SK-N-SH (cell line): ENCODE measurements around the gene TRA2A. TPM values are rescaled to one million over a fixed set of nuclear protein-coding genes. Genes with fewer than 3 reads are reported as not detected.
A peak's percentile ranks its signal among the peaks of the same experiment; 100 is the strongest.

Source experiments
- CTCF ChIA-PET: fragments of 300-600, 350-600 bp; formaldehyde crosslinking; extraction: SDS; loops from one replicate; lab custom pipeline; 2021; lab: Yijun Ruan, JAX
- POLR2A ChIA-PET: fragments of 350-600 bp; sonication (Branson Sonifier 250); formaldehyde crosslinking; extraction: SDS; loops from one replicate; lab custom pipeline; 2020; ENCODE audit warnings: antibody characterized with exemption, inconsistent platforms; lab: Yijun Ruan, JAX
- DNase-seq: peaks from one replicate; pipeline ENCODE4 v3.0.0; 2012
- H2AFZ ChIP-seq: fragments of 200-600 bp; sonication (generic); 2 replicates; pipeline ENCODE4 v1.8.1; 2016; ENCODE audit warnings: antibody characterized with exemption, mild to moderate bottlenecking, low read depth
- H3F3A ChIP-seq: fragments of 200-600 bp; sonication (generic); replicated peaks from 2 replicates; pipeline ENCODE3; 2016; ENCODE audit warnings: antibody characterized with exemption, mild to moderate bottlenecking; ENCODE audit not compliant: insufficient read depth
- H3K27ac ChIP-seq, 2 experiments: fragments of 200-500 bp in 1 of 2; fragments of 200-600 bp in 1 of 2; sonication (Bioruptor generic) in 1 of 2; sonication (generic), shearing (Covaris generic) in 1 of 2; 2 replicates each; pipeline versions ENCODE4 v1.5.1 to v1.6.1; 2014 to 2016; ENCODE audit warnings: low read depth in 2 of 2, inconsistent platforms in 1 of 2, low read length in 1 of 2, mild to moderate bottlenecking in 1 of 2, mixed read lengths in 1 of 2
- H3K27me3 ChIP-seq: fragments of 200-600 bp; sonication (generic), shearing (Covaris generic); 2 replicates; pipeline ENCODE4 v1.6.1; 2016; ENCODE audit warnings: mixed run types; ENCODE audit not compliant: insufficient read depth
- H3K36me3 ChIP-seq, 2 experiments: fragments of 200-500 bp in 1 of 2; fragments of 200-600 bp in 1 of 2; sonication (Bioruptor generic) in 1 of 2; sonication (generic) in 1 of 2; replicated peaks in 1 of 2; 2 replicates each; pipeline versions ENCODE3 to v1.5.1; 2014 to 2016; ENCODE audit warnings: low read length in 1 of 2, mild to moderate bottlenecking in 1 of 2; ENCODE audit not compliant: insufficient read depth in 2 of 2, control insufficient read depth in 1 of 2
- H3K4me1 ChIP-seq, 2 experiments: fragments of 200-500 bp in 1 of 2; fragments of 200-600 bp in 1 of 2; sonication (Bioruptor generic) in 1 of 2; sonication (generic), shearing (Covaris generic) in 1 of 2; 2 replicates each; pipeline versions ENCODE4 v1.5.1 to v1.6.1; 2014 to 2016; ENCODE audit warnings: low read depth in 1 of 2, low read length in 1 of 2, mixed run types in 1 of 2; ENCODE audit not compliant: insufficient read depth in 2 of 2, control insufficient read depth in 1 of 2
- H3K4me2 ChIP-seq: fragments of 200-600 bp; sonication (generic), shearing (Covaris generic); 2 replicates; pipeline ENCODE4 v1.6.1; 2017; ENCODE audit warnings: mixed run types
- H3K4me3 ChIP-seq, 2 experiments: fragments of 200-500 bp in 1 of 2; fragments of 200-600 bp in 1 of 2; sonication (Bioruptor generic) in 1 of 2; sonication (generic), shearing (Covaris generic) in 1 of 2; 2 replicates each; pipeline versions ENCODE4 v1.5.1 to v1.8.1; 2014 to 2016; ENCODE audit warnings: low read depth in 2 of 2, inconsistent platforms in 1 of 2, low read length in 1 of 2, mild to moderate bottlenecking in 1 of 2, mixed read lengths in 1 of 2, moderate library complexity in 1 of 2
- H3K79me2 ChIP-seq: fragments of 200-600 bp; sonication (generic); 2 replicates; pipeline ENCODE4 v1.8.1; 2017; ENCODE audit warnings: mild to moderate bottlenecking; ENCODE audit not compliant: insufficient read depth
- H3K9ac ChIP-seq: fragments of 200-600 bp; sonication (generic); 2 replicates; pipeline ENCODE4 v1.6.1; 2017; ENCODE audit warnings: mixed run types
- H3K9me2 ChIP-seq: fragments of 200-600 bp; sonication (generic); 2 replicates; pipeline ENCODE4 v1.6.1; 2017; ENCODE audit warnings: mixed run types
- H3K9me3 ChIP-seq: fragments of 200-600 bp; sonication (generic); 2 replicates; pipeline ENCODE4 v1.6.1; 2017; ENCODE audit warnings: mixed run types, mild to moderate bottlenecking, moderate library complexity
- H4K20me1 ChIP-seq: fragments of 200-600 bp; sonication (generic); 2 replicates; pipeline ENCODE4 v1.6.1; 2017; ENCODE audit warnings: mild to moderate bottlenecking, mixed run types; ENCODE audit not compliant: insufficient read depth
- CHD2 ChIP-seq: fragments of 150-350 bp; IDR thresholded peaks from 2 replicates; pipeline ENCODE4 v1.6.1; 2018; ENCODE audit warnings: low read length; ENCODE audit not compliant: partially characterized antibody
- ELF1 ChIP-seq: IDR thresholded peaks from 2 replicates; pipeline ENCODE4 v1.4.0; 2012
- EP300 ChIP-seq, 2 experiments: IDR thresholded peaks; 2 replicates each; pipeline versions ENCODE4 v1.4.0 to v1.6.1; 2012; ENCODE audit warnings: borderline replicate concordance in 1 of 2, low read depth in 1 of 2, low read length in 1 of 2
- EZH2phosphoT487 ChIP-seq: fragments of 200-600 bp; sonication (generic); IDR thresholded peaks from 2 replicates; pipeline ENCODE4 v1.6.1; 2017; ENCODE audit warnings: low read depth, mixed run types, mild to moderate bottlenecking, antibody characterized with exemption, moderate library complexity, borderline replicate concordance
- FOXJ3 ChIP-seq: sonication (generic); formaldehyde crosslinking; IDR thresholded peaks from 2 replicates; pipeline ENCODE4 v1.5.1; 2020; ENCODE audit warnings: mild to moderate bottlenecking, missing genetic modification reagents
- JUND ChIP-seq: IDR thresholded peaks from 2 replicates; pipeline ENCODE4 v1.4.0; 2012
- MXI1 ChIP-seq: IDR thresholded peaks from 2 replicates; pipeline ENCODE4 v1.6.1; 2012; ENCODE audit warnings: mild to moderate bottlenecking, low read depth, low read length, improper control_type of control experiment
- NFIC ChIP-seq: IDR thresholded peaks from 2 replicates; pipeline ENCODE4 v1.4.0; 2012; ENCODE audit warnings: borderline replicate concordance
- PBX3 ChIP-seq: IDR thresholded peaks from 2 replicates; pipeline ENCODE4; 2012
- POLR2AphosphoS5 ChIP-seq: IDR thresholded peaks from 2 replicates; pipeline ENCODE4 v1.6.1; 2012; ENCODE audit warnings: low read depth, low read length
- RCOR1 ChIP-seq: fragments of 150-350 bp; IDR thresholded peaks from 2 replicates; pipeline ENCODE4 v1.6.1; 2017; ENCODE audit warnings: antibody characterized with exemption, low read length
- REST ChIP-seq: IDR thresholded peaks from 2 replicates; pipeline ENCODE4 v1.6.1; 2012; ENCODE audit warnings: mild to moderate bottlenecking, low read depth, low read length, moderate library complexity
- RXRA ChIP-seq: IDR thresholded peaks from 2 replicates; pipeline ENCODE4 v1.4.0; 2012; ENCODE audit warnings: low read depth, mild to moderate bottlenecking, borderline replicate concordance
- SMC3 ChIP-seq: IDR thresholded peaks from 2 replicates; pipeline ENCODE4 v1.6.1; 2012; ENCODE audit warnings: low read depth, low read length, improper control_type of control experiment
- TEAD4 ChIP-seq: IDR thresholded peaks from 2 replicates; pipeline ENCODE4 v1.4.0; 2012; ENCODE audit warnings: mild to moderate bottlenecking, borderline replicate concordance; ENCODE audit not compliant: insufficient read depth
- YY1 ChIP-seq: IDR thresholded peaks from 2 replicates; pipeline ENCODE4 v1.4.0; 2012; ENCODE audit warnings: low read depth, mild to moderate bottlenecking
- WGBS: methylation state at CpG from one replicate; pipeline ENCODE4 v1.1.6; 2017; ENCODE audit warnings: low lambda C conversion rate; 5-methylcytosine and 5-hydroxymethylcytosine counted together
- polyA plus RNA-seq, 3 experiments: library from polyadenylated mRNA; depleted of rRNA; stranded (reverse); fragments of >200 nt; gene quantifications; 2 replicates each; pipeline ENCODE4 v1.2.3, GENCODE V29; 2012
- TF ChIP-seq, protein P1 (sequence below): IDR thresholded peaks from 2 replicates; pipeline ENCODE4 v1.4.0; 2012; ENCODE audit warnings: low read depth
- TF ChIP-seq, protein P2 (sequence below): fragments of 150-350 bp; IDR thresholded peaks from 2 replicates; pipeline ENCODE4 v1.6.1; 2016; ENCODE audit warnings: mild to moderate bottlenecking, low read depth, low read length

The TRA2A gene
- polyA plus RNA-seq, 1 of the 3 experiments (the other 2 are of a cell fraction), result 62.1 TPM

DNA sequence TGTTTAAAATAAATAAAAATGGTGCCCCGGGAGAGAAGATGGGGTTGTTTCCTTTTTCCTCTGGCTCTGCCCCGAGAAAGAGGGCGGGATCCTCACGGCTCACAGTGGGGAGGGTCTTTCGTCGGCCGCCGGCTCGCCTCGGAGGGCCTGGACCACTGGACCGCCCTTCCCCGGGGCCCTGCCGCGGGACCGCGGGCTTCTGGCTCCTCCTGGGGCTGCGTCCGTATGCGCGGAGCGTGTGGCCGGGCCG is 58.0 kb downstream of the TRA2A start:
- peak overlapping the region; percentile 90 for H2AFZ ChIP-seq
- H3K27ac ChIP-seq, result peak overlapping the region; percentile 93 to 96
- CTCF ChIA-PET, result interaction anchor here (1.1 to 2.2 kb wide), 8 partner anchors 10 to 262 kb away, joined by 3 to 12 read pairs (median 6); no protein-coding TSS in a partner anchor
- no peaks in the 10 kb centered on the region for H3K36me3 ChIP-seq
- H3K4me1 ChIP-seq, result peaks cover 4 to 37% of the 10 kb centered on the region in 2 experiments; a peak in 3 of 4 replicates
- H4K20me1 ChIP-seq, result no peaks in the 10 kb centered on the region
- H3K4me2 ChIP-seq, result peak overlapping the region; percentile 94
- peak overlapping the region; percentile 88 to 89 for H3K4me3 ChIP-seq
- peaks cover 44% of the 10 kb centered on the region for H3F3A ChIP-seq
- TF ChIP-seq REST (no peak), PBX3 (no peak), ELF1 (no peak), SMC3 (0 out of 2 replicates have a peak, but pooled peaks have one; percentile 8), TEAD4 (0 out of 2 replicates have a peak, but pooled peaks have one; percentile 12), YY1 (0 out of 2 replicates have a peak, but pooled peaks have one; percentile 40)
- H3K9me3 ChIP-seq, result no peaks in the 10 kb centered on the region
- DNase-seq, result no peak
- no peaks in the 10 kb centered on the region for H3K27me3 ChIP-seq
- peak overlapping the region; percentile 91 for H3K9ac ChIP-seq
- POLR2A ChIA-PET, result interaction anchor here (1.9 kb wide), 1 partner anchor 57 kb away, joined by 6 read pairs; no protein-coding TSS in a partner anchor
- H3K9me2 ChIP-seq, result no peaks in the 10 kb centered on the region; the same call in 1 of the 2 replicates
- peaks cover 64% of the 10 kb centered on the region for H3K79me2 ChIP-seq
- 0% methylated on average over 21 of the region's 23 CpGs for WGBS

DNA sequence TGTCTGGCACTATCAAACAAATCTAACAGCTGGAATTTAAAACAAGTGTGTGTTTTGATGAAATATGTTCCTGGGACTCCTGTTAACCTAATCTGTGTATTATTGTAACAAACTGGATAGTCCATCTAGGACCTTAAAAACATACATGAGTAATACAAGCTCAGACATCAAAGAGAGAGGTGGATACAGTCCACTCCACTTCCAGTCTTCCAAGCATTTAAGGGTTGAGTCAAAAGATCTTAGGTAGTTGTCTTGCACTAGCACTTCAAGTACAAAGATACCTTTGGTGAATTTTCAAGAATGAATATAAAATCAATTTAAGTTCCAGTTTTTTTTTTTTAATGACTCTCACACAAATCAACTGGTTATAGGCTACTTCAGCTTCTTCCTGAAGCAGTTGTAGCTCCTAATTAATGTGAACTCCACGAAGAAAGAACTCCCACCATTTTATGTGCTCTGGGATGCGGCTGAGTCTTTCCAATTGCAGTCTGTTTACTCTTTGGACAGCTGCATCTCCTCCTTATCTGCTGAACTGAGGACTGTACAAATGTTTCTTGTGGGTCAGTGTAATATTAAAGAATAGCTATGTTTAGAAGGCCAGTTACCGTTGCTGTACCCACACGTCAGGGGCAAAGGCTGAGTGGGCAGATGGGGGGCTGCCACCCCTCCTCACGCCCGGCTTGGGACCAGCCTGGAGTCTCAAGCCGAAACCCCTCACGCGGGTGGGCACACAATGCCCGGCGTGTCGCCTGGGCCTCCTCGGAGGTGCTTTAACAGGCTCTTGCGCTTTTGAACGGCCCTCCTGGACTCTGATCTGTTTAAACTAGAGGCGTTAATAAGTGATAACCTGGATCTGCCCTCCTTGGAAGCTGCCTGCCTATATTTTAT is 58.6 kb downstream of the TRA2A start:
- Histone ChIP-seq H3K9me2 (no peaks in the 10 kb centered on the region; the same call in 1 of the 2 replicates), H4K20me1 (no peaks in the 10 kb centered on the region; the same call in 1 of the 2 replicates), H3K4me2 (peak overlapping the region; percentile 94), H3K79me2 (peaks cover 70% of the 10 kb centered on the region), H3F3A (peaks cover 44% of the 10 kb centered on the region), H2AFZ (peak overlapping the region; percentile 90), H3K36me3 (no peaks in the 10 kb centered on the region), H3K9me3 (no peaks in the 10 kb centered on the region), H3K4me3 (peak overlapping the region; percentile 88 to 89), H3K27ac (peak overlapping the region; percentile 93 to 96), H3K4me1 (peaks cover 4 to 31% of the 10 kb centered on the region in 2 experiments; a peak in 3 of 4 replicates), H3K27me3 (no peaks in the 10 kb centered on the region), H3K9ac (peak overlapping the region; percentile 91)
- WGBS, result 2% methylated on average over 14 of the region's 16 CpGs
- ChIA-PET CTCF (interaction anchor here (0.7 to 2.2 kb wide), 13 partner anchors 9 to 261 kb away, joined by 3 to 12 read pairs (median 4); no protein-coding TSS in a partner anchor), POLR2A (interaction anchor here (0.6 to 1.9 kb wide), 4 partner anchors 12 to 58 kb away, joined by 3 to 7 read pairs (median 4); no protein-coding TSS in a partner anchor)
- peak; percentile 59 for DNase-seq
- TF ChIP-seq JUND (0 out of 2 replicates have a peak, but pooled peaks have one; percentile 7), RCOR1 (no peak), CHD2 (no peak), EZH2phosphoT487 (no peak), MXI1 (no peak), EP300 (IDR thresholded peaks at IDR 0.05; ENCODE audit: borderline replicate concordance in 1 of 2, low read depth in 1 of 2, low read length in 1 of 2) (no peak), POLR2AphosphoS5 (0 out of 2 replicates have a peak, but pooled peaks have one; percentile 14), FOXJ3 (CRISPR knock-in tag) (no peak), NFIC (no peak), PBX3 (no peak), RXRA (no peak)
- TF ChIP-seq, protein P1, sequence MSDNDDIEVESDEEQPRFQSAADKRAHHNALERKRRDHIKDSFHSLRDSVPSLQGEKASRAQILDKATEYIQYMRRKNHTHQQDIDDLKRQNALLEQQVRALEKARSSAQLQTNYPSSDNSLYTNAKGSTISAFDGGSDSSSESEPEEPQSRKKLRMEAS, result no peak
- TF ChIP-seq, protein P2, sequence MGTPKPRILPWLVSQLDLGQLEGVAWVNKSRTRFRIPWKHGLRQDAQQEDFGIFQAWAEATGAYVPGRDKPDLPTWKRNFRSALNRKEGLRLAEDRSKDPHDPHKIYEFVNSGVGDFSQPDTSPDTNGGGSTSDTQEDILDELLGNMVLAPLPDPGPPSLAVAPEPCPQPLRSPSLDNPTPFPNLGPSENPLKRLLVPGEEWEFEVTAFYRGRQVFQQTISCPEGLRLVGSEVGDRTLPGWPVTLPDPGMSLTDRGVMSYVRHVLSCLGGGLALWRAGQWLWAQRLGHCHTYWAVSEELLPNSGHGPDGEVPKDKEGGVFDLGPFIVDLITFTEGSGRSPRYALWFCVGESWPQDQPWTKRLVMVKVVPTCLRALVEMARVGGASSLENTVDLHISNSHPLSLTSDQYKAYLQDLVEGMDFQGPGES, result no peak
